GM18858 (cell line): ENCODE data around the gene STK32C.
"Not testable (repeated sequence)": the region's sequence is repeated elsewhere in the genome, so short reads cannot be mapped to it uniquely, and the experiment has no call there.

Source experiments
- ATAC-seq: cut with Tn5 transposase; IDR thresholded peaks from one replicate; pipeline ENCODE4 v1.9.1; 2021; ENCODE audit not compliant: unreplicated experiment

The STK32C gene

DNA sequence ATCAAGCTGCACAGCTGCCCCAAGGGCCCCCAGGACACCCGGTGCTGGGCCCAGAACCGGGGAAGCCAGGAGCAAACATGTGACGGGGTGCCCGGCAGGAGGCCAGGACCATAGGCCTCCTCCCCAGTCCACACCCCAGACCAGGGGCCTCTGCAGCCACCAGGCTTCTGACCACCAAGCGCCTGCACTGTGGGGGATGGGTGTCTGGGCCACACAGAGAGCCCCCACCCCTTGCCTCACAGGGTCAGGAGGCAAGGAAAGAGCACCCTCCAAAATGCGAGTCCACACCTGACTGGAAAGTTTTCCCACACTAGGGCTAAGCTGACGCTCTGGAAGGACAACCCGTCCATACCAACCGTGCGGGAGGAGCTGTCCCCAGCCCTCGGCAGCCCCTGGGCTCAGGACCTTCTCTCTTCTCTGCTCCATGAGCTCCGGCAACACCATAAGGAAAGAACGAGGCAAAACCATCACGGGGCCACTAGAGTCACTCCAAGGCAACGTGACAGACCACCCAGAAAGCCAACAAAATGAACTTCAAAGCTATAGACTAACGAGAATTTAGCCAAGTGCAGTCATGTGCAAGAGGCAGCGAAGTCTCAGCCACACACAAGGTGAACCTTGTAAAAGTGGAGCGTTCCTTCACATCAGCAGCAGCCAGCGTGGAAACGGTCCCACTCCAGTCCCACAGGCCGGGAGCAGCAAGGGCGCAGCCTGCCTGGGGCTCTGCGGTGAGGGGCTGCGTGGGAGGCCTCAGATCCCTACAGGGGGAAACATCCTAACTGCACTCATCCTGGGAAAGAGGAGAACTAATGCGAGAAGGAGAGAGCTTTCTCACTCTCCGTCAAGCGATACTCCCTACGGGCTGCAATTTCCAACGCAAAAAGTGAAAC lies 5.1 kb downstream of the STK32C start:
- no peak for ATAC-seq

DNA sequence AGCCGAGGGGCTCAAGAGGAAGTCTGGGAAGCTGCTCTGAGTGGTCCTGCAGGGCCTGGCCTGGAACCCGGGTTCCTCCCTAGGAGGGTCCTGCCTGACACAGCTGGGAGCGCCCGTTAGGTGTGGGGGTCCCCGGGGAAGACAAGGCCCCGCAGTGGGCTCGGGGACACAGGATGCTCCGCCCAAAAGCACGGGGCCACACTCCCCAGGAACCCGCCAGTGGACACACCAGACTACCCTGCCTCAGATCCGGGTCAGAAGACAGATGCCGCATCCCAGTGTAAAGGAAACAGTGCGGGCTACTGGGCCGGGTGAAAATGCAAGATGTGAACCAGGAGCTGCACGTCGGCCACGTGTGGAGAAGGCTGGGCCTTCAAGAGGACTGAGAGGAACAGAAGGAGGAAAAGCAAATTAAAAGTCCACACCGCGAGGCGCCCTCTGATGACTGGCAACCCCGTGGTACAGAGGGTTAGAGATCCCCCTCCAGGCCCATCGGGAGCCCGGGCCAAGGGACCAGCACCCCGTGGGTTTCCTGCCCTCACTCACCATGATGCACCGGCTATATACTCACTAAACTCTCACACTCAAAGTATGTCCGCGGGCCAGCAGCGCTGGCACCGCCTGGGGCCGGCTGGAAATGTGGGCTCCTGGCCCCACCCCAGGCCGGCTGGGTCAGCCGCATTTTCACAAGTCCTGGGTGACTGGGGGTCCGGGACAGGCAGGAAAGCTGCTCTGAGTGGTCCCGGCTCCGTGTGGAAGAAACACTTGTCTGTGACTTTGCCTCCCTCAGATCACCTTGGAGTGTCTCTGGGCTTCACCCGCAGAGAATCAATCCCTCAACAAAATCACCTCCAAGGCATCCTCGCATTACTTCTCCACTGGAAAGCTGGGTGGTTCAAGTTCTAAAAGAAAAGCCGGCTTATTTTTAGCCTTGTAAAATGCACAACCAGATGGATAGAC lies 6.1 kb downstream of the STK32C start:
- ATAC-seq, result no peak

DNA sequence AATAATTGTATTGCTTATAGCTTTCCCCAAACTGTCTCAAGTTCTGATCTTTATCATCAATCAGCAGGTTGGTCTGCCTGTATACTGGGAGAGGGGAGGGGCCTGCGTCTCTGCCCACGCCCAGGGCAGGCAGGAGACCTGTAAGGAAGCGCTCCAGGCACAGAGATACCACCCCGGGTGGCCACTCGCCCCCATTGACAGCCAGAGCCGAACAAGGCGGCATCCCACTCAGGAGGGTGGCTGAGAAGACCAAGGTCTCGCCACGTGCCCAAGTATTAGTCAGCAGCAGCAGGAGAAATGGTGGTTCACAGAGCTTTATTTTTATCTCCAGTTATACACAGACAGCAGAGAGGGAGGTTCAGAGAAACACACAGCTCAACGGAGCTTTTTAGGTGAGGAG lies 7.2 kb downstream of the STK32C start:
- ATAC-seq, result no peak

DNA sequence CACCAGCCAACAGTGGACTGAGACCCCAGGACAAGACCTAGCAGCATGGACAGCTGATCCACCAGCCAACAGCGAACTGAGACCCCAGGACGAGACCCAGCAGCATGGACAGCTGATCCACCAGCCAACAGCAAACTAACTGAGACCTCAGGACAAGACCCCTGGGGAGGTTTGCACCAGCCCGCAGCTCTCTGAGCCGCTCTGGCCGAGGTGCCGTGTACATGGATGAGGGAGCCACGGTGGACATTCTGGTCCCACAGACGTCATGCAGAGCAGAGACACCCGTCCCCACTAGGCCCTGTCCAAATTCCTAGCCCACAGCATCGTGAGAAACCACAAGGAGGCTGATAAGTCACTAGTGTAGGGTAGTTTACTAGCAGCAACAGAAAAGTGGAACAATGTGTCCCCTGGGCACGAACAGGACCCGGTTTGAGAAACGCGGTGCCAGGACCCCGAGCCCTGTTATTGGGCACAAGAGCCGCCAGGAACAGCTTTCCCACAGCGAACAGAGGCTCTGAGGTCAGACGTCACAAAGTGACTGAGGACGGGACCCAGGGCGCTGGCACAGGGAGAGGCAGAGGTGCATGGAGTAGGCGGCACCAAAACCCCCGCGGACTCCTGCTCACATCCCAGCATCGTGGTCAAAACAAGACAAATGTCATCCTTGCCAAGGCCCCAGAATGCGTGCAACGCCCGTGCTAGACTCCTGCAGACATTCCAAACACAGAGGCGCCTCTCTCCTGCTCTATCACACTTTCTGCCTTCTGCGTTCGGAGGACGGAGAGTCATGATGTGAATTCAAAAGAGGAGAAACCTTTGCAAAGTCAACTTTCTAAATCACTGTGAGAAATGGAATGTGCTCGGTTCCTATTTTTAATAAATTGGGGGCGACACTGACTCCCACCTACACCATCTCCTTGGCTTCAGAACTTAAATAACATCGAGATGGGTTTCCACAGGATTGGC lies 8.1 kb downstream of the STK32C start:
- ATAC-seq, result no peak

DNA sequence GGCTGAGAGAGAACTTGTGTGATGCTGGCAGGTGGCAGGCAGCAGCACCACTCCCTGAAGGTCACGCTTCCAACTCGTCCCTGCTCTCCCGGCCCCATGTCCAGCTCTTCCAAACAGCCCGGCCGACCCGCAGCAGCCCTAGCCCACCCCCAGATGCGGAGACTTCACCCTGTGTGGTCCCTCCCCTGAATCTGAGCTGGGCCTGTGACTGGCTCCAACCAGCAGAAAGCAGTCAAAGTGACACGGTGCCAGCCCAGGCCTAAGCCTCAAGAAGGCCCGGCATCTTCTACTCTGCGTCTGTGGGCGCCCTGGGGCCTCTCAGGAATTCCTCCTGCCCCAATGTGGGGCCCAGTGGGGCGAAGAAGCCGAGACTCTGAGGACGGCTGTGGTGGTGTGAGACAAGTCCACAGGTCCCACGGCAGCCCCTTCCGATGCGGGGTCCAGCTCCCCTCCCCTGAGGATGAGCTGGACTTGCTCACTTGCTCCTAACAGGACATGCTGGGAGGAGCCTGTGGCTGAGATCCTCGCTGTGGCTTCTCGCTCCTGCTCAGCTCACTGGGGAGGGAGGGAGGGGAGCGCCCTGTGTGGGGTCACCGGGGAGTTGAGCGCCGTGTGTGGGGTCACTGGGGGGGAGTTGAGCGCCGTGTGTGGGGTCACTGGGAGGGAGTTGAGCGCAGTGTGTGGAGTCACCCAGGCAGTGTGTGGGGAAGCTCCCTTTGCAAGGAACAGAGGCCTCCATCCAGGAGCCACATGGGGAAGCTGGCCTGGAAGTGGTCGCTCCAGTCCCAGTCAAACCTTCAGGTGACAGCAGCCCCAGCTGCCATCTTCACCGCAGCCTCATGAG lies 9.5 kb downstream of the STK32C start:
- no peak for ATAC-seq

DNA sequence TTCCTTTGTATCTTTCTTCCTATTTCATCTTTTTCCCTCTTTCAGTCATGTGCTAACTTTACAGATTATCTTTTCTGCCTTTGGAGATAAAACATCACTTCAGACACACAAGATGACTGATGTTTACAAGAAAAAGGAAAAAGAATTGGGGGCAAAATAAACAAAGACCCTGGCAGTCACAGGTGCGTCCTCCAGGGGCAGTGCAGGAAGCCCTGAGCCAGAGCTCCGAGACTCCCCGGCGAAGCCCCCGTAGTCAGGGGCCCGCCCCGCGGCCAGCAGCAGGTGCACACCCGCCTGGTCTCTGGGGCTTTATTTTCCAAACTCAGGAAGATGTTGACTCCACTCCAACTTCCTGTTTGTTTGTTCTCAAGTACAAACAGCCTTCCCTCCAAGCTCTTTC lies 10.2 kb downstream of the STK32C start:
- ATAC-seq, result no peak

DNA sequence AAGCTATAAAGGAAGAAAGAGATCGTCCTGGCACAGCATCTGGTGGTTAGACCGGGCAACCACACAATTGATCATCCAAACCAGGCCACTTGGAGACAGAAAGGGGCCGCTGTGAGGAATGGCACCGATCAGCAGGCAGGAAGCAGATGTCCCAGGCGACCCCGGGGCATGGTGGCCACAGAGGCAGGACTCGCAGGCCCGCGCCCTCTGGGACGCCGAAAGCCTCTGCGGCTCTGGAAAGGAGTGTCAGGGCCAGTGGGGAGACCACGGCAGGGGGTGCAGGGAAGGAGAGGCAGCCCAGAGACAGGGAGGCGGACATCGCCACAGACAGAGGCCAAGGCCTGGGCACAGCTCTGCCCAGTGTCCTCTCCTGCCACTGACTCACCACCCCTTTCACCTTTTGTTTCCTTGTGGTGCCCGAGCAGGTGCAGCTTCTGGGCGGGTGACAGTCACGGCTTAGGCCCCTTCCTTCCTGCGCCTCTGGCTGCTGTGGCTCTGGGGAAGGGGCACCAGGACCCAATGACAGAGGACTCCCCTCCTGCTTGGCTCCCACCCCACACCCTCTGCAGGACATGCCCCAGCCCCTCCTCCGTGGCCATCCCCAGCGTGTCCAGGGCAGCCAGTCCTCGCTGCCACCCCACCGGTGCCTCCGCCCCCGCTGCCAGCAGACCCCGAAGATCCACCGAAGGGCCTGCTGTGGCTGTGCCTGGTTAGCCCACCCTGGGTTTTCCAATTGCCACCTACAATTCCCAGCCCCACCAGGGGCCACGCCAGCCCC lies 10.9 kb downstream of the STK32C start:
- no peak for ATAC-seq

DNA sequence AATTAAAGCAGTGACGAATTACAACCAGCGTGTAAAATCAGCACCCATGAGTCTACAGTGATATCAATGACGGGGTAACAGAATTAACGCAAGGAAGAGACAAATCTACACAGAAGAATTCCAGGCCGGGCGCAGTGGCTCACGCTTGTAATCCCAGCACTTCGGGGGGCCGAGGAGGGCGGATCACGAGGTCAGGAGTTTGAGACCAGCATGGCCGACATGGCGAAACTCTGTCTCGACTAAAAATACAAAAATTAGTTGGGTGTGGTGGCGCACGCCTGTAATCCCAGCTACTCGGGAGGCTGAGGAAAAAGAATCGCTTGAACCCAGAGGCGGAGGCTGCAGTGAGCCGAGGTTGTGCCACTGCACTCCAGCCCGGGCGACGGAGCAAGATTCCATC lies 12.3 kb downstream of the STK32C start:
- ATAC-seq, result not testable (repeated sequence)

DNA sequence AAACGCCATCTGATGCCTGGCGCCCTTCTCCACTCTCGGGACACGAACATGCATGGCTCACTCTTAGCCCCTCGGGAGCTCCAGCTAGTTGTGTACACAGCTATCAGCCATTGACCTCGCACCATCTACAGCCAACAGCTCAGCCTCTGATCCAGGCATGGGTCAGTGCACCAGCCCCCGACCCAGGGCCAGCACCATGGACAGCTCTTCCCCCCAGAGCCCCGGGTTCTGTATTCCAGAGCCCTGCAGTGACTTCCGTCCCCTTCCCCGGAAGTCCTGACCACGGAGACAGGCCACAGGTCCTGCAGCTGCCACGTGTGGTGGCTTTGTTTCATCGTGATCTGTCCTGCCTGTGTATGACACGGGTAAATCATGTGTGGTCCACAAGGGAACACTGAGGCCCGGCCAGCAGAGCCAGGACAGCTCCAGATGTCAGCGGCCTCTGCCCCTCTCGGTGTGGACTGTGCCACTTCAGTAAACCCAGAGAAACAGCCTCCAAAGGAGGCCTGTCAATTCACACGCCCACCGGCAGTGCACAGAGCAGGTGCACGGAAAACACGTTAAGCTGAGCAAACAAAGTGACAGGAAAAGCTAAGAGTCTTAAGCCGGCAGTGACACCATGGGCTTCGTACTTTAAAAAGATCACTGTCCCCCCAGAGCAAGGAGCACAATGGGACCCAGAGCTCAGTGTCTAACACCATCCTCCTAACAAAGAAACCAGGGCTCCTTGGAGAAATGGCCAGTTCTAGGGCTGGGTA lies 13.0 kb downstream of the STK32C start:
- no peak for ATAC-seq

DNA sequence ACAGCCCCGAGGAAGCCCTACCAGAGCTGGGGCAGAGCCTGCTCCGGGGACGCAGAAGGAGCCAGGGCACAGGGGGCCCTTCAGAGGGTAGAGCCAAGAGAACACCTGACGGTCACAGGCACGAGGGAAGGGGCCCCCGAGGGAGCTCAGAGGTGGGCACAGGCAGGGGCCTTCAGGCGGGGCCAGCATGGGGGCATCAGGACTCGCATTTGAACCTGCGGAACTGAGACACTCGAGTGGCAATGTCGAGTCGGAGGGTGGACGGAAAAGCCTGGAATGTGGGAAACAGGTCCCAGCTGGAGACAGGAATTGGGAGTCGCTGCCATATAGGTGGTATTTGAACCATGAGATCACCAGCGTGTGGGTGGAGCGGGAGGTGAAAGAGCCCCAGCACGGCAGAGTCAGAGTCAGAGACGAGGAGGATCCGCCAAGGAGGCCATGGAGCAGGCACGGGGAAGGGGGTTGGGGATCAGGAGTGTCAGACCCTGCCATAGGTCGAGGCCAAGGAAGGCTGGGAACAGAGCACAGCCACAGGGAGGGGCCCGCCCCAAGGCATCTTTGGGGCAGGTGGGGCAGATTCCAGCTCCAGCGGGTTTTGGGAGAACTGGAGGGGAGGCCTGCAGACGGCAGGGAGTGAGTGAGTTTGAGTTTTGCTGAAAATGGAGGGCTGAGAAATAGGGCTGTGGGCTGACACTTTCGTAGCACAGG lies 13.8 kb downstream of the STK32C start:
- no peak for ATAC-seq

DNA sequence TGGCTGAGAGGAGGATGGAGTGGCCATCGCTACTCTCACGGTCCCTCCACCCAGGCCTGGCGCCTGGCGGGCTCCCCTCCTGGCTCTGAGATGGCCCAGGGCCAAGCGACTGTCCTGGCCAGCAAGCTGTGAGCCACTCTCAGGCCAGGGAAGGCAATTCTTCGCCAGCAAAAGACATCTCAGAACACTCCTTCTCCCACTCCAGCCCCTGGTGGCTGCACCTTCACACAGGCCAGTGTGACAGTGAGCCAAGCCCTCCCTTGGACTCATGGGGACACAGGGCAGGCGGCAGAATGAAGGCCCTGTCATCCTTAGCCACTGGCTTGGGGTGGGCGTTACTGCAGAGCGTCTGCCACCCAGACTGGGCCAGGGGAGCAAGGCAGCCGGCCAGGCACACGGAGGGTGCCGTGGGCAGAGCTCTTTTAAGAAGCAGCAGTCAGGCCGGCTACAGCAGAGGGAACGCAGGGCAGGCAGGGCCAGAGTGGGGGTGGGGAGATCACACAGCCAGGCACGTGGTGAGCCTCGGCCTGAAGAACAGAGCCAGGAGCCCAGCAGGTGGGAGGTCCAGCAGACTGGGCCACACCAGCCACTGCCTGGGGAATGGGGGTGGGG lies 14.4 kb downstream of the STK32C start:
- ATAC-seq, result no peak

DNA sequence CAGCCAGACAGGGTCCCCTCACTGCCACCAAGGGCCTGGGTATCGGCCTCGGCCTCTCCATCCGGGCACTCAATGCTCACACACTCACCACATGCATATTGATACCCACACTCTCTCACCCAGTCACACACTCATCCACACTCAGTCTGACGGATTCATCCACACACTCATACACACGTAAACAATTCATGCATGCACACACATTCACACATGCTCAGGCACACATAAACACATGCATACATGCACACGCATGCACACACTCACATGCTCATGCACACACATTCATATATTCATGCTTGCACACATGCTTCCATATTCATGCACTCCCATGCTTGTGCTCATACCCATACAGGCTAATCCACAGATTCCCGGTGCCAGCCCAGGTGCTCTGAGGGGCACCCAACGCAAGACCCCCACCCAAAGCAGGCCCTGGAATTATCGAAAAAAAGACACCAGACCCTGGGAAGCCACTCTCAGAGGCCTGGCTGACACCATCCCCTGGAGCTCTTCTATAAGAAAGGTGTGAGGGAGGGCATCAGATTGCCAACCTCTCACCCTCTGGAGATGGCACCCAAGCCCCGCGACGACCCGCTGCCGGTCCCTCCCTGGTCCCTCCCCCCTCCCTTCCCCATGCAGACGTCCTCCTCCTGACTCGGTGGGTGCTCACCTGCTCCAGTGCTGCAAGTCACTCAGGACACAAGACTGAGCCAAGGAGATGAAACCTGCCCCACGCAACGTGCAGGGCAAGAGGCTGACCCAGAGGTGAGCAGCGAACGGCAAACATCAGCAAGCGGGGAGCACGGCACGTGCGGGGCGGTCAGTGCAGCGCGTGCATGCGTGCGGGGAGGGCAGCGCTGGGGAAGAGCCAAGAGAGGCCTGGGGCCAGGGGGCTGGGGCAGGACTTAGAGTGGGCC lies 15.2 kb downstream of the STK32C start:
- no peak for ATAC-seq

DNA sequence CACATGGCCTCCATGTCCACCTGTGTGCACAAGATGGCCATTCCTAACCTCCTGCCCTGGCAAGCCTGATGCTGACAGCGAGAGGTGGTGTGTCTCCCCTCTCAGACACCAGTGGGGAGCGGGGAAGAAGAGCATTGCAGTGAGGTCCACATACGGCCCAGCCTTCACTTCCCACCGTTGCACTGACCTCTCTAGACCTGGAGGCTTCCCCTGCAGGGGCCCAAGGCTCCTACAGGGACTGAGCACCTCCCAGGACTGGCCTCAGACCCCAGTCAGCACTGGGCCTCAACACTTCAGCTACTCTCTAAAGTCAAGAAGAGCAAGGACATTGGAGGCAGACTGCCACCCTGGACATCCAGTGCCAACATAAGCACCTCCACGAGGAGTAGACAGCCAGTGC lies 15.9 kb downstream of the STK32C start:
- no peak for ATAC-seq

DNA sequence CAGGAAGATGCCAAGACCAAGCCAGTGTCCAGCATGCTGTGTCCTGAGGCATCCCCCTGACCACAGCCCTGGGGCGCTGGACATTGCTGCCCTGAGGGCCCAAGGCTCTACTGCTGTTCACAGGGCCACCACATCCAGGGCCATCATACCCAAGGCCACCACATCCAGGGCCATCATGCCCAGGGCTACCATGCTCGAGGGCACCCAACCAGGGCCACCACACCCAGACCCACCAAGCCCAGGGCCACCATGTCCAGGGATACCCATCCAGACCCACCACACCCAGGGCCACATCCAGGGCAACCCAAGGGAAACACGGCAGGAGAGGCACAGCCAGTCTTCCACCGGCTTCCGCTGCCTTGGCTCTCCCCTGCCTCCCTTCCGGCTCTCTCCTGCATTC lies 17.1 kb downstream of the STK32C start:
- no peak for ATAC-seq

DNA sequence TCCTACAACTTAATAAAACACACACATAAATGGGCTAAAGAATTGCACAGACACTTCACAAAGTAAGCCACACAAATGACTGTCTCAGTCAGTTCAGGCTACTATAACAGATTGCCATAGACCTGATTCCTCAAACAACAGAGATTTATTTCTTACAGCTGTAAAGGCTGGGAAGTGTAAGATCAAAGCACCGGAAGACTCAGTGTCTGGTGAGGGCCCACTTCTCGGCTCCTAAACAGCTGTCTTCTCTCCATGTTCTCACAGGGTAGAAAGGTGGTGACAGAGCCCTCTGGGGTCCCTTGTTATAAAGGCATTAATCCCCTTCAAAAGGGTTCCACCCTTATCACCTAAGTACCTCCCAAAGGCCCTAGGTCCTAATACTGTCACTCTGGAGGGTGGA lies 18.3 kb downstream of the STK32C start:
- no peak for ATAC-seq
